Measurements from ENCODE around the gene MAGEL2. TPM values are rescaled to one million over a fixed set of nuclear protein-coding genes. Genes with fewer than 3 reads are reported as not detected.

Gene MAGEL2
- total and polyA plus RNA-seq, 2 experiments from 2014 or later = 4.8 to 10.1 TPM

DNA sequence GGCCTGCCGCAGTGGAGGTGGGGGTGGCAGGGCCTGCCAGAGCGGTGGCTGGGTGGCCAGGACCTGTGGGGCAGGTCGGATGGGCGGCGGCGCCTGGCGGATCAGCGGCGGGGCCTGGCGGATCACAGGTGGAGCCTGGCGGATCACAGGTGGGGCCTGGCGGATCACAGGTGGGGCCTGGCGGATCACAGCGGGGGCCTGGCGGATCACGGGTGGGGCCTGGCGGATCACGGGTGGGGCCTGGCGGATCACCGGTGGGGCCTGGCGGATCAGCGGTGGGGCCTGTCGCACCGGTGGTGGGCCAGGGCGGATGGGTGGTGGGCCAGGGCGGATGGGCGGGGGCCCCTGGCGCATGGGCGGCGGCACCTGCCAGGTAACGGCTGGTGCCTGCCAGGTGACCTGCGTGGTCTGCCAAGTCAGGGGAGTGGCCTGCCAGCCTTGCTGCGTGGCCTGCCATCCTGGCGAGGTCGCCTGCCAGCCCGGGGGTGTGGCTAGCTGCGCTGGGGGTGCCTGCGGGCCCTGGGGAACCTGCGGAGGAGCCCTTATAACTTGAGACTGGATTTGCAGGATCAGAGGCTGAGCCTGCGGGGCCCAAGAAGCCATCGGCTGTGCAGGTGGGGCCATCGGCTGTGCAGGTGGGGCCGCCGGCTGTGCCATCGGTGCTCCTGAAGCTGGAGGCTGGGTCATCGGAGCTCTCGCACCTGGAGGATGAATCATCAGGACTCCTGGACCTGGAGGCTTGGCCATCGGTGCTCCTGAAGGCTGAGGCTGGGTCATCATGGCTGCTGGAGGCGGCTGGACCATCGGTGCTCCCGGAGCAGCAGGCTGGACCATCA, 1.3 kb downstream of the MAGEL2 start:
- H3K36me3 Mint-ChIP-seq (ENCODE audit: low read depth) = peaks cover 6% of the 10 kb centered on the region; the same call in 1 of the 3 replicates
- Histone ChIP-seq H3K4me2 (peak overlapping the region; percentile 81), H4K20me1 (replicated peaks; ENCODE audit: insufficient read depth) (no peaks in the 10 kb centered on the region), H3K4me3 (peak overlapping the region; percentile 65), H3K4me1 (ENCODE audit: insufficient read depth) (peaks cover 21% of the 10 kb centered on the region), H3K79me2 (replicated peaks; ENCODE audit: insufficient read depth) (no peaks in the 10 kb centered on the region), H3K27ac (ENCODE audit: low read depth) (no peak overlapping the region), H3K36me3 (ENCODE audit: insufficient read depth) (no peaks in the 10 kb centered on the region), H3F3A (replicated peaks; ENCODE audit: low read depth) (no peaks in the 10 kb centered on the region), H3K27me3 (ENCODE audit: insufficient read depth) (peaks cover 18% of the 10 kb centered on the region), H3K9me2 (ENCODE audit: insufficient read depth) (no peaks in the 10 kb centered on the region), H2AFZ (no peak overlapping the region)
- H3K9me3 Mint-ChIP-seq = peaks cover 74% of the 10 kb centered on the region
- ATAC-seq (no peak; the same call in 2 of the 3 replicates), DNase-seq (ENCODE audit: low spot score) (no peak)
- peaks cover 19% of the 10 kb centered on the region for H3K27me3 Mint-ChIP-seq (ENCODE audit: insufficient read depth, low read depth, poor library complexity)
- no peak overlapping the region for H3K27ac Mint-ChIP-seq
- H3K4me3 Mint-ChIP-seq = peak overlapping the region; percentile 73
- TF ChIP-seq, protein P1, sequence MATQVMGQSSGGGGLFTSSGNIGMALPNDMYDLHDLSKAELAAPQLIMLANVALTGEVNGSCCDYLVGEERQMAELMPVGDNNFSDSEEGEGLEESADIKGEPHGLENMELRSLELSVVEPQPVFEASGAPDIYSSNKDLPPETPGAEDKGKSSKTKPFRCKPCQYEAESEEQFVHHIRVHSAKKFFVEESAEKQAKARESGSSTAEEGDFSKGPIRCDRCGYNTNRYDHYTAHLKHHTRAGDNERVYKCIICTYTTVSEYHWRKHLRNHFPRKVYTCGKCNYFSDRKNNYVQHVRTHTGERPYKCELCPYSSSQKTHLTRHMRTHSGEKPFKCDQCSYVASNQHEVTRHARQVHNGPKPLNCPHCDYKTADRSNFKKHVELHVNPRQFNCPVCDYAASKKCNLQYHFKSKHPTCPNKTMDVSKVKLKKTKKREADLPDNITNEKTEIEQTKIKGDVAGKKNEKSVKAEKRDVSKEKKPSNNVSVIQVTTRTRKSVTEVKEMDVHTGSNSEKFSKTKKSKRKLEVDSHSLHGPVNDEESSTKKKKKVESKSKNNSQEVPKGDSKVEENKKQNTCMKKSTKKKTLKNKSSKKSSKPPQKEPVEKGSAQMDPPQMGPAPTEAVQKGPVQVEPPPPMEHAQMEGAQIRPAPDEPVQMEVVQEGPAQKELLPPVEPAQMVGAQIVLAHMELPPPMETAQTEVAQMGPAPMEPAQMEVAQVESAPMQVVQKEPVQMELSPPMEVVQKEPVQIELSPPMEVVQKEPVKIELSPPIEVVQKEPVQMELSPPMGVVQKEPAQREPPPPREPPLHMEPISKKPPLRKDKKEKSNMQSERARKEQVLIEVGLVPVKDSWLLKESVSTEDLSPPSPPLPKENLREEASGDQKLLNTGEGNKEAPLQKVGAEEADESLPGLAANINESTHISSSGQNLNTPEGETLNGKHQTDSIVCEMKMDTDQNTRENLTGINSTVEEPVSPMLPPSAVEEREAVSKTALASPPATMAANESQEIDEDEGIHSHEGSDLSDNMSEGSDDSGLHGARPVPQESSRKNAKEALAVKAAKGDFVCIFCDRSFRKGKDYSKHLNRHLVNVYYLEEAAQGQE (IDR thresholded peaks at IDR 0.05; ENCODE audit: unreplicated experiment) = no peak
- no peak for TF ChIP-seq POLR2AphosphoS5 (IDR thresholded peaks at IDR 0.05; ENCODE audit: low read depth)
- TF ChIP-seq EZH2phosphoT487 (IDR thresholded peaks at IDR 0.05; ENCODE audit: unreplicated experiment) = no peak
- TF ChIP-seq JUNB (IDR thresholded peaks at IDR 0.05; ENCODE audit: unreplicated experiment) = no peak
- TF ChIP-seq NANOG (IDR thresholded peaks at IDR 0.05; ENCODE audit: borderline replicate concordance) = no peak
- TF ChIP-seq CREB1 (CRISPR knock-in tag; IDR thresholded peaks at IDR 0.05; ENCODE audit: low read depth) = no peak
- TF ChIP-seq ZNF114 (CRISPR knock-in tag; IDR thresholded peaks at IDR 0.05) = no peak
- TF ChIP-seq, protein P2, sequence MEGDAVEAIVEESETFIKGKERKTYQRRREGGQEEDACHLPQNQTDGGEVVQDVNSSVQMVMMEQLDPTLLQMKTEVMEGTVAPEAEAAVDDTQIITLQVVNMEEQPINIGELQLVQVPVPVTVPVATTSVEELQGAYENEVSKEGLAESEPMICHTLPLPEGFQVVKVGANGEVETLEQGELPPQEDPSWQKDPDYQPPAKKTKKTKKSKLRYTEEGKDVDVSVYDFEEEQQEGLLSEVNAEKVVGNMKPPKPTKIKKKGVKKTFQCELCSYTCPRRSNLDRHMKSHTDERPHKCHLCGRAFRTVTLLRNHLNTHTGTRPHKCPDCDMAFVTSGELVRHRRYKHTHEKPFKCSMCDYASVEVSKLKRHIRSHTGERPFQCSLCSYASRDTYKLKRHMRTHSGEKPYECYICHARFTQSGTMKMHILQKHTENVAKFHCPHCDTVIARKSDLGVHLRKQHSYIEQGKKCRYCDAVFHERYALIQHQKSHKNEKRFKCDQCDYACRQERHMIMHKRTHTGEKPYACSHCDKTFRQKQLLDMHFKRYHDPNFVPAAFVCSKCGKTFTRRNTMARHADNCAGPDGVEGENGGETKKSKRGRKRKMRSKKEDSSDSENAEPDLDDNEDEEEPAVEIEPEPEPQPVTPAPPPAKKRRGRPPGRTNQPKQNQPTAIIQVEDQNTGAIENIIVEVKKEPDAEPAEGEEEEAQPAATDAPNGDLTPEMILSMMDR (conservative IDR thresholded peaks at IDR 0.05; ENCODE audit: low read depth in 2 of 2) = no peak
- no peak for TF ChIP-seq ZNF462 (CRISPR knock-in tag; IDR thresholded peaks at IDR 0.05)
- TF ChIP-seq STAT1 (IDR thresholded peaks at IDR 0.05; ENCODE audit: unreplicated experiment) = no peak
- TF ChIP-seq, protein P3, sequence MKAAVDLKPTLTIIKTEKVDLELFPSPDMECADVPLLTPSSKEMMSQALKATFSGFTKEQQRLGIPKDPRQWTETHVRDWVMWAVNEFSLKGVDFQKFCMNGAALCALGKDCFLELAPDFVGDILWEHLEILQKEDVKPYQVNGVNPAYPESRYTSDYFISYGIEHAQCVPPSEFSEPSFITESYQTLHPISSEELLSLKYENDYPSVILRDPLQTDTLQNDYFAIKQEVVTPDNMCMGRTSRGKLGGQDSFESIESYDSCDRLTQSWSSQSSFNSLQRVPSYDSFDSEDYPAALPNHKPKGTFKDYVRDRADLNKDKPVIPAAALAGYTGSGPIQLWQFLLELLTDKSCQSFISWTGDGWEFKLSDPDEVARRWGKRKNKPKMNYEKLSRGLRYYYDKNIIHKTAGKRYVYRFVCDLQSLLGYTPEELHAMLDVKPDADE (IDR thresholded peaks at IDR 0.05) = no peak
- TF ChIP-seq EZH2 (IDR thresholded peaks at IDR 0.05; ENCODE audit: low read depth, unreplicated experiment) = no peak
- TF ChIP-seq ZNF331 (CRISPR knock-in tag; IDR thresholded peaks at IDR 0.05; ENCODE audit: low read depth) = no peak
- peaks cover 15% of the 10 kb centered on the region for H3K4me1 Mint-ChIP-seq
